ENCODE results near the gene PHTF2.
"Not testable (repeated sequence)": the region's sequence is repeated elsewhere in the genome, so short reads cannot be mapped to it uniquely, and the experiment has no call there.

Gene PHTF2

GRCh38 chr7:77830649-77831355 is 32.2 kb downstream of the PHTF2 start:
- TF ChIP-seq CTCF (IDR thresholded peaks at IDR 0.05; ENCODE audit: low read depth, low read length): no peak
- H3K4me3 ChIP-seq (ENCODE audit: low read depth, low read length): no peak overlapping the region

- no peak overlapping the region for H3K4me3 ChIP-seq (ENCODE audit: low read depth, low read length)
- TF ChIP-seq CTCF (IDR thresholded peaks at IDR 0.05; ENCODE audit: low read depth, low read length): no peak
Observed at GRCh38 chr7:77831481-77831880, 32.9 kb downstream of the PHTF2 start.

- no peak overlapping the region for H3K4me3 ChIP-seq (ENCODE audit: low read depth, low read length)
- no peak for TF ChIP-seq CTCF (IDR thresholded peaks at IDR 0.05; ENCODE audit: low read depth, low read length)
Observed at GRCh38 chr7:77831953-77832352, 33.4 kb downstream of the PHTF2 start.

GRCh38 chr7:77833136-77833535 is 34.6 kb downstream of the PHTF2 start:
- H3K4me3 ChIP-seq (ENCODE audit: low read depth, low read length): no peak overlapping the region
- TF ChIP-seq CTCF (IDR thresholded peaks at IDR 0.05; ENCODE audit: low read depth, low read length): no peak

- not testable (repeated sequence) for H3K4me3 ChIP-seq (ENCODE audit: low read depth, low read length)
Observed at GRCh38 chr7:77836425-77836824, 37.9 kb downstream of the PHTF2 start.

- H3K4me3 ChIP-seq (ENCODE audit: low read depth, low read length): no peak overlapping the region
- TF ChIP-seq CTCF (IDR thresholded peaks at IDR 0.05; ENCODE audit: low read depth, low read length): no peak
Observed at GRCh38 chr7:77837275-77837674, 38.7 kb downstream of the PHTF2 start.

- H3K4me3 ChIP-seq (ENCODE audit: low read depth, low read length): no peak overlapping the region
- TF ChIP-seq CTCF (IDR thresholded peaks at IDR 0.05; ENCODE audit: low read depth, low read length): no peak
Observed at GRCh38 chr7:77837966-77838365, 39.4 kb downstream of the PHTF2 start.

- TF ChIP-seq CTCF (IDR thresholded peaks at IDR 0.05; ENCODE audit: low read depth, low read length): no peak
- H3K4me3 ChIP-seq (ENCODE audit: low read depth, low read length): no peak overlapping the region
Observed at GRCh38 chr7:77838929-77839491, 40.4 kb downstream of the PHTF2 start.
